GM12865 (cell line): ENCODE data around the gene ZNF619.
"Not testable (repeated sequence)": the region's sequence is repeated elsewhere in the genome, so short reads cannot be mapped to it uniquely, and the experiment has no call there.

Experiments used
- DNase-seq: peaks from one replicate; pipeline ENCODE4 v3.0.0; 2010; ENCODE audit warnings: low read depth
- H3K4me3 ChIP-seq: 2 replicates; pipeline ENCODE4 v1.5.1; 2011; ENCODE audit warnings: mild to moderate bottlenecking, low read depth, low read length, control low read depth
- TF ChIP-seq, protein P1 (sequence below): IDR thresholded peaks from 2 replicates; pipeline ENCODE4 v1.5.1; 2011; ENCODE audit warnings: low read length, control low read depth, low read depth, inconsistent platforms; ENCODE audit not compliant: insufficient read depth; ENCODE audit errors: missing control alignments

Gene ZNF619

DNA sequence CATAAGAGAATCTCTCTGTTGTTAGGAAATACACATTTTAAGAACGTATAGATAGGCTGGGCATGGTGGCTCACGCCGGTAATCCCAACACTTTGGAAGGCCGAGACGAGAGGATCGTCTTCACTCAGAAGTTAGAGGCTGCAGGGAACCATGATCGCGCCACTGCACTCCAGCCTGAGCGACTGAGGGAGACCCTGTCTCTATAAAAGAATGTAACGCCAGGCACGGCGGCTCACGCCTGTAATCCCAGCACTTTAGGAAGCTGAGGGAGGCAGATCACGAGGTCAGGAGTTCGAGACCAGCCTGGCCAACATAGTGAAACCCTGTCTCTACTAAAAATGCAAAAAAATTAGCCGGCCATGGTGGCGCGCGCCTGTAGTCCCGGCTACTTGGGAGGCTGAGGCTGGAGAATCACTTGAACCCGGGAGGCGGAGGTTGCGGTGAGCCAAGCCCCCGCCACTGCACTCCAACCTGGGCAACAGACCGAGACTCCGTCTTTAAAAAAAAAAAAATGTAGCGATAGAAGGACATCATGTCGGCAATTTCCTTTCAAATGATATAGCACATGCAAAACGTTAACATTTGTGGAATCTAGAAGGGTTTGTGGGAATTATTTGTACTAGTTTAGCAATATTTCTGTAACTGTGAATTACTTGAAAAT is 20.5 kb upstream of the ZNF619 start:
- TF ChIP-seq, protein P1, sequence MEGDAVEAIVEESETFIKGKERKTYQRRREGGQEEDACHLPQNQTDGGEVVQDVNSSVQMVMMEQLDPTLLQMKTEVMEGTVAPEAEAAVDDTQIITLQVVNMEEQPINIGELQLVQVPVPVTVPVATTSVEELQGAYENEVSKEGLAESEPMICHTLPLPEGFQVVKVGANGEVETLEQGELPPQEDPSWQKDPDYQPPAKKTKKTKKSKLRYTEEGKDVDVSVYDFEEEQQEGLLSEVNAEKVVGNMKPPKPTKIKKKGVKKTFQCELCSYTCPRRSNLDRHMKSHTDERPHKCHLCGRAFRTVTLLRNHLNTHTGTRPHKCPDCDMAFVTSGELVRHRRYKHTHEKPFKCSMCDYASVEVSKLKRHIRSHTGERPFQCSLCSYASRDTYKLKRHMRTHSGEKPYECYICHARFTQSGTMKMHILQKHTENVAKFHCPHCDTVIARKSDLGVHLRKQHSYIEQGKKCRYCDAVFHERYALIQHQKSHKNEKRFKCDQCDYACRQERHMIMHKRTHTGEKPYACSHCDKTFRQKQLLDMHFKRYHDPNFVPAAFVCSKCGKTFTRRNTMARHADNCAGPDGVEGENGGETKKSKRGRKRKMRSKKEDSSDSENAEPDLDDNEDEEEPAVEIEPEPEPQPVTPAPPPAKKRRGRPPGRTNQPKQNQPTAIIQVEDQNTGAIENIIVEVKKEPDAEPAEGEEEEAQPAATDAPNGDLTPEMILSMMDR = no peak

DNA sequence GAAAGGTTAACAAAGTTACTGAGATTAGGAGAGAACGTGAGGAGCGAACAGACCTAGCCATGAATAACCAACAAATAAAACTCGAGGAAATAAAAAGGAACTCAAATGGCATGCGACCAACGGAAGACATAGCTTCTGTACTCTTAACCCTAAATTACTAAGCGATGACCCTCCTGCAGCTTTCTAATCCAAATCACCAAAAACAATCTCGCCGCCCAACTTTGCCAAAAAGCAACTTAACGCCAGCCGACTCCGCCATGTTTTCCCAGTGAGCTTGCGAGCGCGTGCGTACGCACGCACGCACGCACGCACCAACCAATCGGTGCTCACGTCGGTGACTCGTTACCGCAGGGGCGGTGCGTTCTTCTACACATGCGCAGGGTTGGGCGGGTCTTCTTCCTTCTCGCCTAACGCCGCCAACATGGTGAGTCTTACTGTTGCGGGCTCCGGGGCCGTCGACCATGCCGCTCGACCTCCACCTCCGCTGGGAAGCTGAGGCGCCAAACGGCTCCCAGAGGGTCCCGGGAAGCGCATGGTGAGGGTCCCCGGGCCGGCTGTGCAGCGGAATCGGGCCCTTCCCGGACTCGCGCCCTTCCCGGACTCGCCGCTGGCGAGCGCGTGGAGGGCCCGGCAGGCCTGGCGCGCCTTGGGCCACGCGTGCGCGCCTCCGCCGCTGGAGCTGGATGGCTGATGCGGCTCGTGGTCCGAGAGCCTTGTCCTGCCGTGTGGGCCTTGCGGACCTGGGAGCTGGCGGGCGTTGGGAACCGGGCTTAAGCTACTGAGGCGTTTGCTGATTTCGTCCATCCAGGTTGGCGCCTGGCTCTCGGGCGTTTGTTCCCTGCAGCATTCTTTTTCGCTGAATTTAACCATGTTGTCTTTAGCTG is 19.7 kb upstream of the ZNF619 start, which contains the start of gene RPL14:
Gene RPL14, plus strand, starts transcription at position 400 of the 884 bp plus-strand sequence. Its CDS starts 133 bp downstream, at position 533.
- peak; percentile 98 for DNase-seq
- TF ChIP-seq, protein P1 = no peak
- peak within 1 kb of the TSS; percentile 90 for H3K4me3 ChIP-seq

More for the DNA sequence above, 20.5 kb upstream of the ZNF619 start:
- no peak for DNase-seq
- peak overlapping the region; percentile 90 for H3K4me3 ChIP-seq

DNA sequence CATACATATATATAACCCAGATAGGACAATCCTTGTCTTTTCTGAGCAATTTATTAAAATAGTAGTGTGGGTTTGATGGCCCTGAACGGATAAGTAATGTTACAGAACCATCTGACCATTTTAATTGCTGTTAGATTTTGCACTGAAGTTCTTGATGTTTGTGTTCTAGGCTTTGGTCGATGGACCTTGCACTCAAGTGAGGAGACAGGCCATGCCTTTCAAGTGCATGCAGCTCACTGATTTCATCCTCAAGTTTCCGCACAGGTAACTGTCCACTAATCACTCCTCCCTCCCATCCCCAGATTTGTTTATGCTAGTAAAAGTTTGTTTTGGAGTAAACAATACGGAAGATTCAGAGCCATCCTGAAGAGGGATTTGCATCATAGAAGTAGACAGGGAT is 18.4 kb upstream of the ZNF619 start:
- DNase-seq = no peak
- TF ChIP-seq, protein P1 = no peak
- peak overlapping the region; percentile 90 for H3K4me3 ChIP-seq

DNA sequence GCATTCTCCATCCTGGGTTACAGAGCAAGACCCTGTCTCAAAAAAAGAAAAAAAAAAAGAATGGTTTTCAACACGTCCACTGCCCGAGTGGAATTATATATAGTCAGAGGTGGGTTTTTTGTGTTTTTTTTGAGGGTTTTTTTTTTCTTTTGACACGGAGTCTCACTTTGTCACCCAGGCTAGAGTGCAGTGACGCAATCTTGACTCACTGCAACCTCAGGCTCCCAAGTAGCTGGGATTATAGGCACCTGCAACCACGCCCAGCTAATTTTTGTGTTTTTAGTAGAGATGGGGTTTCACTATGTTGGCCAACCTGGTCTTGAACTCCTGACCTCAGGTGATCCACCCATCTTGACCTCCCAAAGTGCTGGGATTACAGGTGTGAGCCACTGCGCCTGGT is 16.4 kb upstream of the ZNF619 start:
- DNase-seq, H3K4me3 ChIP-seq: not testable (repeated sequence)

DNA sequence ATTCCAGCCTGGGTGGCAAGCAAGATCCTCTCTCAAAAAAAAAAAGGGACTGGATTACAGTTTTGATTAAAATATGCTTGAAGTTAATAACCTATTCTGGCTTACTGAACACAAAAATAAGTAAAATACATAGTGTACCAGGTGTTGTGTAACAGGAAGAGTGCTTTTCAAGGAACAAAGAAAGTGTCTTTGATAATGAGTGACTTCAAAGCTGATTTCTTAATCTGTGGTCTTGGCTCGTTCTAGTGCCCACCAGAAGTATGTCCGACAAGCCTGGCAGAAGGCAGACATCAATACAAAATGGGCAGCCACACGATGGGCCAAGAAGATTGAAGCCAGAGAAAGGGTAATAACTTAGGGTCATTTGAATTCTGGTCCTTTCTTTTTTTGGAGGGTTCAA is 15.8 kb upstream of the ZNF619 start:
- H3K4me3 ChIP-seq = no peak overlapping the region
- TF ChIP-seq, protein P1 = no peak
- DNase-seq = no peak

DNA sequence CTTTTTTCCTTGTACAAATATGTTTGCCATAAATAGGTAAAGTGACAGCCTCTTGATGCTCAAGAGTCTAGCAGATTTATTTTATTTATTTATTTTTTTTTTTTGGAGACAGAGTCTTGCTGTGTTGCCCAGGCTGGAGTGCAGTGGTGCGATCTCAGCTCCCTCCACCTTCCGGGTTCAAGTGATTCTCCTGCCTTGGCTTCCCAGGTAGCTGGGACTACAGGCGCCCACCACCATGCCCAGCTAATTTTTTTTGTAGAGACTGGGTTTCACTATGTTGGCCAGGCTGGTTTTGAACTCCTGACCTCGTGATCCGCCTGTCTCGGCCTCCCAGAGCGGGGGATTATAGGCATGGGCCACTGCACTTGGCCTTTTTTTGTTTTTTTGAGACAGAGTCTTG is 14.1 kb upstream of the ZNF619 start:
- not testable (repeated sequence) for H3K4me3 ChIP-seq, DNase-seq

DNA sequence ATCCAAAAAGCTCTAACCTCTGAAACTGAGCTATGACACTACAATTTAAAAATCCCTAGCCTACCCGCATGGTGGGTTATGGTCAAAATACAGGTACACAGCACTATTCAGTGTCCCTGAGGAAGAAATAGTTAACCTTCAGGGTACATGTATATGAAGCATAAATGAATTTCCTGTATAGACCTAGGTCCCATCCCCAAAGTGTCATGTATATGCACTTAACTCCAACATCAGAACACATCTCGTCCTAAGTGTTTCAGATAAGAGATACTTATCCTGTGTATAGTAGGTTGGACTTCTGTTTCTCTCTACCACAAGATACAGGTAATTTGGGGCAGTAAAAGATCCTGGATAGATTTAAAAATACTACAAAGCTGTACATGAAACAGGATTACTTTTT is 13.3 kb upstream of the ZNF619 start:
- TF ChIP-seq, protein P1 = no peak
- H3K4me3 ChIP-seq = no peak overlapping the region
- DNase-seq = no peak
